Anterior cingulate cortex (tissue), 58 donors: Measurements from ENCODE around the gene TPBG.
"Not testable (repeated sequence)": the region's sequence is repeated elsewhere in the genome, so short reads cannot be mapped to it uniquely, and the experiment has no call there.

Experiments
- DNase-seq, 58 donors: peaks; one replicate each; lab custom pipeline; 2025; lab: John Stamatoyannopoulos, UW

TPBG gene

DNA sequence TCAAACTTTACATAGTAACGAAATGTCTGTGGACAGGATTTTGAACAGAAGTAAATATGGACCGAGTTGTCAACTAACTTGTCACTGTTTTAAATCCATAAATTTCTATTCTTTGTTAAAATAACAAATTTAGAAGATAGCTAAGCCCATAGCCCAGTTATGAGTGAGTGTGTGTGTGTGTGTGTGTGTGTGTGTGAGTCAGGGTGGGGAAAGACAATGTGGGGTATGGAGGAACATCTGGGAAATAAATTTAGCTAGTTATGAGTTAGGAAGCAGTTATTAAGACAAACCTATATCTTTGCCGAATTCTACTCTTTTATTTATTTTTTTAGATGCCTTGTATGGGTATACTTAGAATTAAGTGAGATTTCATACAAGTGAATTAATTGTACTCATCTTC is 9.0 kb downstream of the TPBG start:
- DNase-seq = no peak

DNA sequence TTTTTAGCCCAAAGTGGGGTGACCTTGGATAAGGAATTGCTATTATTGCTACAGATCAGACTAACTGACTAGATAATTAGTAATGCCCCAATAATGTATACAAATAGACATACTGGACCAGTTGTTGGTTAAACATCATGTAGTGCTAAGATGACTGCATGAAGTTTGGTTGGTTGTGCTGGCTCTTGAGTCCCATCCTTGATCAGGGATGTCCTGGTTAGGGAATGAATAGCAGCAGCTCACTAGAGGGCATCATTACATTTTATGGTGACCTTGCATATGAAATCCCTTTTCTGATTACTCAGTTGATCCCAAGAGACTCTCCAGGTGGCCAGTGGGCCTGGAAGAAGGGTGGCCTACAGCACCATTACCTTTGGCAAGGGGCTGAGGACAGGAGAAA is 10.9 kb downstream of the TPBG start:
- DNase-seq = no peak

GRCh38 chr6:82376636-82377035 is 13.0 kb downstream of the TPBG start:
- DNase-seq = no peak

GRCh38 chr6:82380566-82381185 is 17.1 kb downstream of the TPBG start:
- no peak for DNase-seq

DNA sequence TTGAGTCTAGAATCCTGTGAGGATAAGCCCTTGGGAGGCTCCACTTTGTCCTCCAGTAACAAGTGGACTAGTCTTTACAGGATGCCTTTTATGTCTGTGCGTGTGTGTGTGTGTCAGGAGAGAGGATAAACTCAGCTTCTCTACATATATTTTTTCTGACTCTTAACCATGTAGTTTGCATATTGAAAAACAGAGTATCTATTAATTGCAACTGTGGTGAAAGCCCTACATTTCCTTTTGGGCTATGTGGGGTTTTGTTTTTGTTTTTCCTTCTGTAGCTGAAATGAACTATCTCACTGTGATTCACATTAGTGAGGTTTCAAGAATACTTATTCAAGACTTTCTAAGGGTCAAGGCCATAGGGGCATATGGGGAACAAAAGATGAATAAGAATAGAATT is 17.7 kb downstream of the TPBG start:
- DNase-seq = no peak

DNA sequence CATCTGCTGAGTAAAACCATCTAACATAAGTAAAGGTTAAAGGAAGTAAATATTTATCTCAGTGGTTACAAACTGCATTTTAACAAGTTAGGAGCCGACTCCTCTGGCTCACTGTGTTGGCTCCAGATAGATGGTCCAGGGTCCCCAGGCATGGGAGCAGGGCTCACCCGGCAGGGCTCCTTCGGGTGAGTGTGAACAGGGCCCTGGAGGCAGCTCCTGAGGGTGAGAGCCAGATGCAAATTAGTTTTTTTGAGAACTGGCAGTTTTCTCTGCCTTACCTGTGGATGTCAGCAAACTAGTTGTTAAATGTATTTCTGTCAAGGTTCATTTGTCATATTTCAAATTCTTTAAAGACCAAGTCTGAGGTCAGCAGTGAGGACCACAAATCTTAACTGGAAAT is 21.5 kb downstream of the TPBG start:
- DNase-seq = no peak

- no peak for DNase-seq
Measured at GRCh38 chr6:82385546-82385945, 21.9 kb downstream of the TPBG start.

- DNase-seq = no peak
Measured at GRCh38 chr6:82385961-82386360, 22.3 kb downstream of the TPBG start.

GRCh38 chr6:82394770-82395169 is 31.2 kb downstream of the TPBG start:
- not testable (repeated sequence) for DNase-seq

DNA sequence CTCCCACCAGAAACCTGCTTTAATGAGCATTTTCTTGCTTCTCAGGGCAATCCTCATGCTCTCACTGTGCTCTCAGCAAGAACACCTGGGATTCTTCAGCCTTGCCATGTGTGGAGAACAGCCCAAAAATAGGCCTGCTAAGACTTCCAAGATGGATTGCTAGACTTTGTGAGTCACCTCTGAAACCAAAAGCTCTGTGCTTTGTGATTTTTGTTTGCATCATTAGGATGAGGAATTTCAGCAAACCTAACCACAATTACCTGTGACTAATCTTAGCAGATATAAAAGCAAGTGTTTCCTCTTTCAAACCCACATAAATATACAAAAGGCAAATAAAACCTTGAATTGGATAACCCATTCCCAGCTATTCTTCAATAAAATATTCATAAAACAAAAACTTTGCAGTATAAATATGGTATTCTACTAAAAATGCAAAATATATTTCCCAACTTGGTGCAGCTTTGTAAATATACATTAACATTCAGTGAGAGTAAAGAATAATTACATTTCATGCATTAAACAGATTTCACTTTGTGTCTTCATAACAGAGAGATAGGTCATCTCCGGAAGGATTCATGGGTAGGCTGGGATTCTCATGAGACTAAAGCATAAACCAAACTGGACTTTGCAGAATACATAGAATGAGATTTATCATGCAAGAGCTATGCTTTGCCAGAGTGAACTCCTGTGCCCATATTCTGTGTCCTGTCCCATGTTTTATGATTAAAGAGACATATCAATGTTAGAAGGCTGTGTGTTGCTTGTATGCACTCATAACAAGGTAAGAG is 33.5 kb downstream of the TPBG start:
- DNase-seq = no peak

DNA sequence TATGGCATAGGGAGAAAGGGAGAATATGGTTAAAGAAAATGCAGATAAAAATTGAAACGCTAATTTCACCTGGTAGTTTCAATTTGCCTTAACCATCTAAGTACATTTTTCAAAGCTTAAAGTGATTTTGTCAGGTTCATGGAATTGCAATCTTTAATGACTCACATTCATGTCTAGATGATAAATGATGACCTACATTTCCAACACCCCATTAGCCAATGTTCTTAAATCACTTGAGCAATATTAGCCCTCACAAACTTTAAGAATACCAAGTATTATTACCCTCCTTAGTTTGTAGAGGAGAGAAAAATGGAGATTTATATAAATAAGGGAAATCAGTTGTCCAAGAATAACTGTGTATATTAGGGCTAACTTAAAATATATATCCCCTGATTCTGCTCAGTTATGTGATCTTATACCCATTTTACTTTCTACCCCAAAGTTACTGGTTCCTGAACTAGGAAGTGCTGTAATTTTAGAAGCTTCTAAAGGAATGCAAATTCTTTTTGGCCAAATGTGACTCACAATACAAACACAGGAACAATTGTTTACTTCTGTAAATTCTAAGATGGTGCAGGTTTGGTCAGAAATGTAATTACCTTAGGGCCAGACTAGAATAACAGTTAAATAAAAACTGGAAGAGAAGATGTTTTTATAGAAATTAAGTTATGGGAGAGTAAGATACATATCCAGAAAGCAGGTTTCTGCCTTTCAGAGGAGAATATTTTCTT is 34.5 kb downstream of the TPBG start:
- DNase-seq = no peak

DNA sequence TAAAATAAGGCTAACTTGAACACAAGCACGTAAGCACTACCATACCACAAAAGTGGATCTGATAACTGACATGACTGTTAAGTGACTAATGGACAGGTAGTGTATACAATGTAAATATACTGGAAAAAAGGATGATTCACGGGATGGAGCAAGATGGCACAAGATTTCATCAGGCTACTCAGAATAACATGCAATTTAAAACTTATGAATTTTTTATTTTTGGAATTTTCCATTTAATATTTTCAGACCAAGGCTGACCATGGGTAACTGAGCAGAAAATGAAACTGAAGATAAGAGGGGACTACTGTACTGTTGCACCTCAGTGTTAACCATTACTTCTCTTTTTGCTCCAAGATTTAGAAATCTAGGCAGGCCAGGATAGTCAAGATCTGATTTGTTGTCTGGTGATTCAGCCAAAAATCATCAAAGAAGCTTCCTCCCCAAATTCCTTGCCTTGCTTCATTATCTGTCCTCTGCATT is 45.4 kb downstream of the TPBG start:
- DNase-seq = no peak

GRCh38 chr6:82410151-82410648 is 46.6 kb downstream of the TPBG start:
- no peak for DNase-seq

DNA sequence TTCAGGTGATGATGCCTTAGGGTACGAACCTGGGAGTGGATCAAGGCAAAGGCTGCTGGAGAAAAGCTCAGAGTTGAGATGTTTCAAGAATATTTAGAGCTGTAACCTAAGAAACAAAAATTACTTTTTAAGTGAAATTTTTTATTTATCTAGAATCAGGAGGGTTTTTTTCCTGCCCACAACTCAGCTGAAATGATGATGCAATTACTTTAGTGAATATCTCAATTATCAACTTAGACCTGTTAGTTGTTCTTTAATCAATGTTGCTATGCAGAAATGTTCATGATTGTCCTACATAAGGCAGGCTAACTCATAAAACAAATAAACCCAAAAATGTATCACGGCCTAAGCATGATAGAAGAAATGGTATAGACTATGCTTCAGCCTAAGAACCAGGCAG is 50.3 kb downstream of the TPBG start:
- no peak for DNase-seq

GRCh38 chr6:82415820-82416219 is 52.2 kb downstream of the TPBG start:
- DNase-seq = no peak

DNA sequence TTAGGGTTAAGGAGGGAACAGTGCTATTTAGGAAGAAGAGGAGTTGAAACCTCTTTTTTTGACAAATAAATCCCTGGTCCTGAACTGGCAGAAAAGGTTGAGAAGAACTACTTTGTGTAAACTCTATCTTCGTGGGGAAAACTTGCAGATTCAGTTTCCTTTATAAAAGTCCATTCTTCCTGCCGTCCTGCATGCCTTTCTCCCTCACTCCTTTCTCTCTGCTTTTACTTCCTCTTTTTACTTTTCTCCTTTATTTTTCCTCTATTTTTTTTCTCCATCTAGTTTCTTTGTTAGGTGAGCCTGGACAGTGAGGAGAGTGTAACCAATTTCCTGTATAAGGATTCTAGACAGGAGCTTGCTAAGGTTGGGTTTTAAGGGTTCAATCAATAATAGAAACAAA is 52.7 kb downstream of the TPBG start:
- no peak for DNase-seq
